Glutamatergic neuron (in vitro differentiated cells): Measurements from ENCODE around the gene CCT5. TPM values are rescaled to one million over a fixed set of nuclear protein-coding genes. Genes with fewer than 3 reads are reported as not detected.
"Not testable (repeated sequence)": the region's sequence is repeated elsewhere in the genome, so short reads cannot be mapped to it uniquely, and the experiment has no call there.

Experiments used
- DNase-seq: peaks from one replicate; pipeline ENCODE4 v3.0.0; 2022
- H3K27ac Mint-ChIP-seq: one replicate; pipeline ENCODE4 v1.8.0; 2020; ENCODE audit warnings: mild to moderate bottlenecking, mixed read lengths, inconsistent platforms; ENCODE audit not compliant: unreplicated experiment
- H3K27me3 Mint-ChIP-seq: one replicate; pipeline ENCODE4 v1.8.0; 2020; ENCODE audit warnings: mild to moderate bottlenecking, moderate library complexity, mixed read lengths, inconsistent platforms; ENCODE audit not compliant: unreplicated experiment
- H3K36me3 Mint-ChIP-seq: one replicate; pipeline ENCODE4 v1.8.0; 2020; ENCODE audit warnings: mild to moderate bottlenecking, mixed read lengths, inconsistent platforms; ENCODE audit not compliant: unreplicated experiment
- H3K4me1 Mint-ChIP-seq: one replicate; pipeline ENCODE4 v1.8.0; 2020; ENCODE audit warnings: mild to moderate bottlenecking, low read depth, mixed read lengths, inconsistent platforms; ENCODE audit not compliant: unreplicated experiment
- H3K4me3 Mint-ChIP-seq: one replicate; pipeline ENCODE4 v1.8.0; 2020; ENCODE audit warnings: mild to moderate bottlenecking, mixed read lengths, inconsistent platforms; ENCODE audit not compliant: unreplicated experiment
- H3K9me3 Mint-ChIP-seq: one replicate; pipeline ENCODE4 v1.8.0; 2020; ENCODE audit warnings: mild to moderate bottlenecking, moderate library complexity, mixed read lengths, inconsistent platforms; ENCODE audit not compliant: unreplicated experiment
- CTCF ChIP-seq: fragments of 200-600 bp; sonication (generic); IDR thresholded peaks from one replicate; pipeline ENCODE4 v1.5.0; 2021; ENCODE audit not compliant: partially characterized antibody, unreplicated experiment
- total RNA-seq: library from RNA; stranded (reverse); fragmentation: NEBNext Ultra II Directional; extraction: Animal tissue kit (Norgen Biotek cat#: 25700); gene quantifications from one replicate; pipeline ENCODE4 v1.2.1, GENCODE V29; 2021; ENCODE audit not compliant: unreplicated experiment

Gene CCT5
- total RNA-seq, 1 donor from 2014 or later: 284 TPM

- peaks cover 3% of the 10 kb centered on the region for H3K27me3 Mint-ChIP-seq
- peak overlapping the region; percentile 23 for H3K27ac Mint-ChIP-seq
- H3K9me3 Mint-ChIP-seq: no peaks in the 10 kb centered on the region
These were observed 34.0 kb downstream of the CCT5 start for GRCh38 chr5:10283927-10284635.

GRCh38 chr5:10285362-10285761, 35.3 kb downstream of the CCT5 start:
- H3K4me3 Mint-ChIP-seq, H3K4me1 Mint-ChIP-seq, H3K27ac Mint-ChIP-seq, H3K9me3 Mint-ChIP-seq, H3K36me3 Mint-ChIP-seq, H3K27me3 Mint-ChIP-seq, DNase-seq: not testable (repeated sequence)

More at GRCh38 chr5:10283927-10284635, 34.0 kb downstream of the CCT5 start:
- Mint-ChIP-seq H3K4me1 (no peaks in the 10 kb centered on the region), H3K36me3 (peaks cover 4% of the 10 kb centered on the region), H3K4me3 (no peak overlapping the region)
- DNase-seq: peak; percentile 93
- peak; percentile 85 for TF ChIP-seq CTCF

- no peak for DNase-seq
- no peaks in the 10 kb centered on the region for H3K9me3 Mint-ChIP-seq
- H3K4me3 Mint-ChIP-seq: no peak overlapping the region
- no peak overlapping the region for H3K27ac Mint-ChIP-seq
- no peak for TF ChIP-seq CTCF
- H3K36me3 Mint-ChIP-seq: peaks cover 4% of the 10 kb centered on the region
- H3K4me1 Mint-ChIP-seq: no peaks in the 10 kb centered on the region
- peaks cover 3% of the 10 kb centered on the region for H3K27me3 Mint-ChIP-seq
These were observed 36.2 kb downstream of the CCT5 start for GRCh38 chr5:10286162-10286861.

DNA sequence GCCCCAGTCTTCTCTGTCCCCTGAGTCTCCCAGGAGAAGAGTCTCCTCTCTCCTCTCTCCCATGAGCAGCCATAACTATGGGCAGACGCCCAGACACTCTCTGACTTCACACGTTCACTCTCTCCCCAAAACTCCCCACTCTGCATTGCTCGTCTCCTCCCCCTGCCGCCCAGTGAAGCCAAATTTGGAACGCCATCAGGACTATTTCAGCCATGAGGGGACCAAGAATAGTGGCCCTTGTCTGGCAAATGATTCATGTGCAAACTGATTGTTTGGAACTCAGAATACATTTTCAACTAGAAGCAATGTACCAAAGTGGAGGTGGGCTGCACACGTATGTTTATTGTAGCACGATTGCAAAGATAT, 36.8 kb downstream of the CCT5 start:
- Mint-ChIP-seq H3K9me3 (peaks cover 3% of the 10 kb centered on the region), H3K27ac (no peak overlapping the region), H3K27me3 (peaks cover 3% of the 10 kb centered on the region), H3K36me3 (peaks cover 4% of the 10 kb centered on the region), H3K4me1 (no peaks in the 10 kb centered on the region), H3K4me3 (no peak overlapping the region)
- TF ChIP-seq CTCF: no peak
- DNase-seq: no peak

DNA sequence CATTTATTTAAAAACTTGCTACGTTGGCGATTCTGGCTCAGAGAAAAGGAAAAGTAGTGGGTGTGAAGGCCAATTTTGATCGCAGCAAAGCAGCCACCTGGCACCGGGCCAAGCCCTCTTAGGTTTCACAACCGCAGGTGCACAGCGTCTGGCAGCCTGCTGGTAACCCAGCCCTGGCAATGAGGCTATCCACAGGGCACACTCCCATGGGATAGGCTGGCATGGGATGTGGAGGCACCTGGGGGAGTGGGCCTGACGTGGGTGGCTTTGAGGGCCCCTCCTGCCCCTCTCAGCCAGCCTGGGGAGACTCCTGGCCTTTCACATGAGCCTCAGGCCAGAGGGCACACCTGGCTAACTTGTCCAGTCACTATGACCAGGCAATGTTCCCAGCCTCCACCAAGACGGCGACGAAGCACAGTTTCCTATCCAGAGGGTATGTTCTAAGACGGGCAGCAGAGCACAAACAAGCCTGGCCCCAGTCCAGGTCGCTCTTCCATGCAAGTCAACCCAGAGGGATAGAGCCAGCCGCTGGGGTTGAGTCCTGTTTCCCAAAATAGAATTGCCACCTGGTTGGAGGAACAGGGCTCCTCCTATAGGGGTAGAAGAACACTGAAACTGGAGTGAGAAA, 38.6 kb downstream of the CCT5 start:
- no peak for DNase-seq
- H3K9me3 Mint-ChIP-seq: peaks cover 3% of the 10 kb centered on the region
- no peak overlapping the region for H3K27ac Mint-ChIP-seq
- H3K36me3 Mint-ChIP-seq: peaks cover 4% of the 10 kb centered on the region
- peaks cover 3% of the 10 kb centered on the region for H3K27me3 Mint-ChIP-seq
- no peaks in the 10 kb centered on the region for H3K4me1 Mint-ChIP-seq
- TF ChIP-seq CTCF: no peak
- no peak overlapping the region for H3K4me3 Mint-ChIP-seq
